Tibial nerve (tissue), 4 donors: Measurements from ENCODE around the gene JMJD7. TPM values are rescaled to one million over a fixed set of nuclear protein-coding genes. Genes with fewer than 3 reads are reported as not detected.

Experiments used
- DNase-seq, 2 donors: peaks; one replicate each; pipeline ENCODE4 v3.0.0-alpha.2; 2019; ENCODE audit warnings: low spot score in 2 of 2
- H3K27ac ChIP-seq, 4 donors: fragments of 200-600 bp; sonication (generic) in 3 of 4; one replicate each; pipeline ENCODE4 v1.5.1; 2017 to 2019; ENCODE audit warnings: mild to moderate bottlenecking in 1 of 4
- H3K27me3 ChIP-seq, 2 donors: fragments of 200-600 bp; sonication (generic) in 1 of 2; one replicate each; pipeline versions ENCODE4 v1.5.1 to v1.6.0; 2017 to 2019
- H3K36me3 ChIP-seq, 3 donors: fragments of 200-600 bp; sonication (generic); one replicate each; pipeline ENCODE4 v1.5.1; 2018 to 2019
- H3K4me1 ChIP-seq, 4 donors: fragments of 200-600 bp; sonication (generic) in 3 of 4; one replicate each; pipeline ENCODE4 v1.5.1; 2017 to 2019
- H3K4me3 ChIP-seq, 4 donors: fragments of 200-600 bp; sonication (generic) in 3 of 4; one replicate each; pipeline ENCODE4 v1.5.1; 2017 to 2019; ENCODE audit warnings: mild to moderate bottlenecking in 1 of 4, moderate library complexity in 1 of 4
- H3K9me3 ChIP-seq, 4 donors: fragments of 200-600 bp; sonication (generic) in 3 of 4; one replicate each; pipeline ENCODE4 v1.5.1; 2017 to 2019
- CTCF ChIP-seq, 5 experiments: fragments of 200-600 bp in 3 of 5; fragments of 450-650 bp in 2 of 5; sonication (generic) in 3 of 5; IDR thresholded peaks; one replicate each; pipeline ENCODE4 v1.5.1; 2016 to 2019; ENCODE audit warnings: antibody characterized with exemption in 5 of 5, mild to moderate bottlenecking in 3 of 5, moderate library complexity in 2 of 5
- EP300 ChIP-seq, 2 donors: sonication (generic); formaldehyde crosslinking; IDR thresholded peaks; one replicate each; pipeline ENCODE4 v1.6.1; 2017; ENCODE audit warnings: antibody characterized with exemption in 2 of 2, mild to moderate bottlenecking in 1 of 2
- POLR2A ChIP-seq, 2 donors: fragments of 450-650 bp; IDR thresholded peaks; one replicate each; pipeline ENCODE4 v1.6.1; 2017; ENCODE audit warnings: antibody characterized with exemption in 2 of 2, mild to moderate bottlenecking in 2 of 2, moderate library complexity in 2 of 2
- WGBS, 2 donors: methylation state at CpG; one replicate each; pipeline ENCODE4 v1.1.5; 2018; 5-methylcytosine and 5-hydroxymethylcytosine counted together
- total RNA-seq, 4 donors: library from RNA; depleted of rRNA; stranded (reverse); fragments of >200 nt; gene quantifications; one replicate each; pipeline ENCODE4 v1.1.0, GENCODE V29; 2016

JMJD7 gene
- total RNA-seq, 4 donors from 2014 or later, result 9.0 to 16.8 (median 12.0) TPM

GRCh38 chr15:41832208-41832607, 4.3 kb downstream of the JMJD7 start:
- no peaks in the 10 kb centered on the region for H3K9me3 ChIP-seq
- 92 to 97% methylated on average over 10 of the region's 10 CpGs for WGBS, 2 donors
- peaks cover 0 to 27% (median 6%) of the 10 kb centered on the region in 4 donors for H3K4me1 ChIP-seq
- no peak overlapping the region for H3K4me3 ChIP-seq
- no peaks in the 10 kb centered on the region for H3K27me3 ChIP-seq
- H3K36me3 ChIP-seq, result peaks cover 0 to 60% (median 3%) of the 10 kb centered on the region in 3 donors
- TF ChIP-seq POLR2A (IDR thresholded peaks at IDR 0.05), result no peak
- no peak for TF ChIP-seq EP300 (IDR thresholded peaks at IDR 0.05)
- TF ChIP-seq CTCF (IDR thresholded peaks at IDR 0.05), result no peak
- no peak overlapping the region for H3K27ac ChIP-seq
- DNase-seq, result no peak

GRCh38 chr15:41832875-41833274, 5.0 kb downstream of the JMJD7 start:
- 73 to 80% methylated on average over 3 of the region's 3 CpGs for WGBS, 2 donors
- peaks cover 0 to 66% (median 3%) of the 10 kb centered on the region in 3 donors for H3K36me3 ChIP-seq
- no peak overlapping the region for H3K27ac ChIP-seq

GRCh38 chr15:41834096-41834495, 6.2 kb downstream of the JMJD7 start:
- TF ChIP-seq POLR2A (IDR thresholded peaks at IDR 0.05) (no peak), CTCF (IDR thresholded peaks at IDR 0.05) (no peak)
- 76 to 82% methylated on average over 3 of the region's 3 CpGs for WGBS, 2 donors

More at GRCh38 chr15:41832875-41833274, 5.0 kb downstream of the JMJD7 start:
- no peak for DNase-seq
- no peaks in the 10 kb centered on the region for H3K27me3 ChIP-seq
- no peaks in the 10 kb centered on the region for H3K9me3 ChIP-seq
- no peak for TF ChIP-seq EP300 (IDR thresholded peaks at IDR 0.05)
- no peak for TF ChIP-seq POLR2A (IDR thresholded peaks at IDR 0.05)
- no peak for TF ChIP-seq CTCF (IDR thresholded peaks at IDR 0.05)
- peaks cover 0 to 23% (median 2%) of the 10 kb centered on the region in 4 donors for H3K4me1 ChIP-seq
- H3K4me3 ChIP-seq, result no peak overlapping the region

GRCh38 chr15:41836073-41836472, 8.2 kb downstream of the JMJD7 start:
- Histone ChIP-seq H3K36me3 (peaks cover 0 to 85% (median 7%) of the 10 kb centered on the region in 3 donors), H3K9me3 (no peaks in the 10 kb centered on the region), H3K27ac (no peak overlapping the region), H3K4me3 (no peak overlapping the region), H3K4me1 (peaks cover 0 to 5% (median 0%) of the 10 kb centered on the region in 4 donors), H3K27me3 (no peaks in the 10 kb centered on the region)
- no peak for DNase-seq
- TF ChIP-seq CTCF (IDR thresholded peaks at IDR 0.05) (no peak), POLR2A (IDR thresholded peaks at IDR 0.05) (no peak), EP300 (IDR thresholded peaks at IDR 0.05) (no peak)
- WGBS, 2 donors, result 66 to 73% methylated on average over 6 of the region's 6 CpGs

More at GRCh38 chr15:41834096-41834495, 6.2 kb downstream of the JMJD7 start:
- H3K4me3 ChIP-seq, result no peak overlapping the region
- no peaks in the 10 kb centered on the region for H3K27me3 ChIP-seq
- H3K36me3 ChIP-seq, result peaks cover 0 to 79% (median 3%) of the 10 kb centered on the region in 3 donors
- H3K4me1 ChIP-seq, result peaks cover 0 to 14% (median under 1%) of the 10 kb centered on the region in 4 donors
- no peaks in the 10 kb centered on the region for H3K9me3 ChIP-seq
- DNase-seq, result no peak
- H3K27ac ChIP-seq, result no peak overlapping the region

GRCh38 chr15:41836713-41837454, 9.0 kb downstream of the JMJD7 start:
- 87 to 95% methylated on average over 16 to 22 of the region's 23 CpGs for WGBS, 2 donors
- peaks cover 0 to 85% (median 10%) of the 10 kb centered on the region in 3 donors for H3K36me3 ChIP-seq
- TF ChIP-seq CTCF (IDR thresholded peaks at IDR 0.05), result no peak
- TF ChIP-seq POLR2A (IDR thresholded peaks at IDR 0.05), result no peak
- no peak for TF ChIP-seq EP300 (IDR thresholded peaks at IDR 0.05)
- no peak overlapping the region for H3K4me3 ChIP-seq
- H3K4me1 ChIP-seq, result peaks cover 0 to 5% (median 0%) of the 10 kb centered on the region in 4 donors
- no peaks in the 10 kb centered on the region for H3K9me3 ChIP-seq
- no peak overlapping the region for H3K27ac ChIP-seq
- H3K27me3 ChIP-seq, result no peaks in the 10 kb centered on the region
- no peak for DNase-seq
